Keratinocyte (primary cell): ENCODE measurements around the gene SPRY4.

Source experiments
- EZH2 ChIP-seq: IDR thresholded peaks from one replicate; pipeline ENCODE4 v1.6.1; 2012; ENCODE audit warnings: inconsistent platforms, mild to moderate bottlenecking, low read length, moderate library complexity
- TF ChIP-seq, protein P1 (sequence below), 3 experiments: IDR thresholded peaks in 1 of 3; conservative IDR thresholded peaks in 1 of 3; optimal IDR thresholded peaks in 1 of 3; 2 replicates in 2 of 3; 3 replicates in 1 of 3; pipeline versions ENCODE3 to v1.5.1; 2011; ENCODE audit warnings: low read length in 3 of 3, mild to moderate bottlenecking in 3 of 3, moderate library complexity in 2 of 3, control low read depth in 1 of 3, inconsistent platforms in 1 of 3; ENCODE audit not compliant: insufficient read depth in 2 of 3; ENCODE audit errors: extremely low read depth in 1 of 3

GRCh38 chr5:142312399-142312798 is 12.4 kb downstream of the SPRY4 start:
- no peak for TF ChIP-seq EZH2
- TF ChIP-seq, protein P1, sequence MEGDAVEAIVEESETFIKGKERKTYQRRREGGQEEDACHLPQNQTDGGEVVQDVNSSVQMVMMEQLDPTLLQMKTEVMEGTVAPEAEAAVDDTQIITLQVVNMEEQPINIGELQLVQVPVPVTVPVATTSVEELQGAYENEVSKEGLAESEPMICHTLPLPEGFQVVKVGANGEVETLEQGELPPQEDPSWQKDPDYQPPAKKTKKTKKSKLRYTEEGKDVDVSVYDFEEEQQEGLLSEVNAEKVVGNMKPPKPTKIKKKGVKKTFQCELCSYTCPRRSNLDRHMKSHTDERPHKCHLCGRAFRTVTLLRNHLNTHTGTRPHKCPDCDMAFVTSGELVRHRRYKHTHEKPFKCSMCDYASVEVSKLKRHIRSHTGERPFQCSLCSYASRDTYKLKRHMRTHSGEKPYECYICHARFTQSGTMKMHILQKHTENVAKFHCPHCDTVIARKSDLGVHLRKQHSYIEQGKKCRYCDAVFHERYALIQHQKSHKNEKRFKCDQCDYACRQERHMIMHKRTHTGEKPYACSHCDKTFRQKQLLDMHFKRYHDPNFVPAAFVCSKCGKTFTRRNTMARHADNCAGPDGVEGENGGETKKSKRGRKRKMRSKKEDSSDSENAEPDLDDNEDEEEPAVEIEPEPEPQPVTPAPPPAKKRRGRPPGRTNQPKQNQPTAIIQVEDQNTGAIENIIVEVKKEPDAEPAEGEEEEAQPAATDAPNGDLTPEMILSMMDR (optimal IDR thresholded peaks at IDR 0.05 in 1 of 3, IDR thresholded peaks at IDR 0.05 in 1 of 3, conservative IDR thresholded peaks at IDR 0.05 in 1 of 3; ENCODE audit: extremely low read depth in 1 of 3, insufficient read depth in 2 of 3, low read length in 3 of 3) = no peak
